Measurements from ENCODE around the gene COL4A2.

GRCh38 chr13:110421696-110422385, 114.8 kb downstream of the COL4A2 start:
- TF ChIP-seq, protein P1, sequence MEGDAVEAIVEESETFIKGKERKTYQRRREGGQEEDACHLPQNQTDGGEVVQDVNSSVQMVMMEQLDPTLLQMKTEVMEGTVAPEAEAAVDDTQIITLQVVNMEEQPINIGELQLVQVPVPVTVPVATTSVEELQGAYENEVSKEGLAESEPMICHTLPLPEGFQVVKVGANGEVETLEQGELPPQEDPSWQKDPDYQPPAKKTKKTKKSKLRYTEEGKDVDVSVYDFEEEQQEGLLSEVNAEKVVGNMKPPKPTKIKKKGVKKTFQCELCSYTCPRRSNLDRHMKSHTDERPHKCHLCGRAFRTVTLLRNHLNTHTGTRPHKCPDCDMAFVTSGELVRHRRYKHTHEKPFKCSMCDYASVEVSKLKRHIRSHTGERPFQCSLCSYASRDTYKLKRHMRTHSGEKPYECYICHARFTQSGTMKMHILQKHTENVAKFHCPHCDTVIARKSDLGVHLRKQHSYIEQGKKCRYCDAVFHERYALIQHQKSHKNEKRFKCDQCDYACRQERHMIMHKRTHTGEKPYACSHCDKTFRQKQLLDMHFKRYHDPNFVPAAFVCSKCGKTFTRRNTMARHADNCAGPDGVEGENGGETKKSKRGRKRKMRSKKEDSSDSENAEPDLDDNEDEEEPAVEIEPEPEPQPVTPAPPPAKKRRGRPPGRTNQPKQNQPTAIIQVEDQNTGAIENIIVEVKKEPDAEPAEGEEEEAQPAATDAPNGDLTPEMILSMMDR (IDR thresholded peaks at IDR 0.05), result no peak
- TF ChIP-seq POLR2A (IDR thresholded peaks at IDR 0.05), result no peak
